Astrocyte (in vitro differentiated cells and primary cell): Measurements from ENCODE around the gene KERA.

ENCODE experiments used
- EZH2 ChIP-seq: IDR thresholded peaks from 2 replicates; pipeline ENCODE4 v1.6.1; 2012; ENCODE audit warnings: mild to moderate bottlenecking, low read length, inconsistent platforms; ENCODE audit not compliant: insufficient read depth
- TF ChIP-seq, protein P1 (sequence below): IDR thresholded peaks from 2 replicates; pipeline ENCODE4 v1.5.1; 2011; ENCODE audit warnings: low read depth, mild to moderate bottlenecking, inconsistent platforms, low read length, moderate library complexity; ENCODE audit not compliant: insufficient read depth

DNA sequence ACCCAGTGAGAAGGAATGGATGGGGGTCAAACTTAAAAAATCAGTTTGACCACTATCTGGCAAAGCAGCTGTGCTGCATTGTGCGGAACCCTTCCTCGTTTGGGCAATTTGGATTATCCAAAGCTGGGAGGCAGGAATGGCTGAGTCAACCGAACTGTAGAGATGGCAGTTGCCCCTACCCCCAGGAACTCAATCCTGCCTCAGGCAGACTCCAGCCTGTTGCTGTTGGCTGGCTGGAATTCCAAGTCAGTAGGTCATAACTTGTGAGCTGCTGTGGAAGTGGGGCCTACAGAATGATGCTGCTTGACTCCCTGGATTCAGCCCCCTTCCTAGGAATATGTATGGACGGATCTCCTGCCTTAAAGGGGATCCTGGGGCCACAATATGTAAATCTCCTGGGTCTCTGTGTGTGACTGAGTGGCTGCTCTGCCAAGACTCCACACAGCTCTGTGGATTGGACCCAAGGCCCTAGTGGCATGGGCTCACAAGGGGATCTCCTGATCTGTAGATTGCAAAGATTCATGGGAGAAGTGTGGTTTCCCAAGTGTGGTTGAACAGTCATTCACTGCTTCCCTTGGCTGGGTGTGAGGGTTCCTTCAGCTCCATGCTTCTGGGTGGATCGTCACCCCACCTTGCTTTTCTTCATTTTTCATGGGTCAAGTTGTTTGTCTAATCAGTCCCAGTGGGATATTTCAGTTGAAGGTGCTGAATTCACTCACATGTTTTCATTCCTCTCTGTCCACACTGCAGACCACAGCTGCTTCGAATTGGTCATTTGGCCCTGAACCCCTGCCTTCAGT is 34.3 kb upstream of the KERA start:
- TF ChIP-seq, protein P1, sequence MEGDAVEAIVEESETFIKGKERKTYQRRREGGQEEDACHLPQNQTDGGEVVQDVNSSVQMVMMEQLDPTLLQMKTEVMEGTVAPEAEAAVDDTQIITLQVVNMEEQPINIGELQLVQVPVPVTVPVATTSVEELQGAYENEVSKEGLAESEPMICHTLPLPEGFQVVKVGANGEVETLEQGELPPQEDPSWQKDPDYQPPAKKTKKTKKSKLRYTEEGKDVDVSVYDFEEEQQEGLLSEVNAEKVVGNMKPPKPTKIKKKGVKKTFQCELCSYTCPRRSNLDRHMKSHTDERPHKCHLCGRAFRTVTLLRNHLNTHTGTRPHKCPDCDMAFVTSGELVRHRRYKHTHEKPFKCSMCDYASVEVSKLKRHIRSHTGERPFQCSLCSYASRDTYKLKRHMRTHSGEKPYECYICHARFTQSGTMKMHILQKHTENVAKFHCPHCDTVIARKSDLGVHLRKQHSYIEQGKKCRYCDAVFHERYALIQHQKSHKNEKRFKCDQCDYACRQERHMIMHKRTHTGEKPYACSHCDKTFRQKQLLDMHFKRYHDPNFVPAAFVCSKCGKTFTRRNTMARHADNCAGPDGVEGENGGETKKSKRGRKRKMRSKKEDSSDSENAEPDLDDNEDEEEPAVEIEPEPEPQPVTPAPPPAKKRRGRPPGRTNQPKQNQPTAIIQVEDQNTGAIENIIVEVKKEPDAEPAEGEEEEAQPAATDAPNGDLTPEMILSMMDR, result no peak
- no peak for TF ChIP-seq EZH2
